ENCODE data around the gene PRPSAP1.
"Not testable (repeated sequence)": the region's sequence is repeated elsewhere in the genome, so short reads cannot be mapped to it uniquely, and the experiment has no call there.

The PRPSAP1 gene

DNA sequence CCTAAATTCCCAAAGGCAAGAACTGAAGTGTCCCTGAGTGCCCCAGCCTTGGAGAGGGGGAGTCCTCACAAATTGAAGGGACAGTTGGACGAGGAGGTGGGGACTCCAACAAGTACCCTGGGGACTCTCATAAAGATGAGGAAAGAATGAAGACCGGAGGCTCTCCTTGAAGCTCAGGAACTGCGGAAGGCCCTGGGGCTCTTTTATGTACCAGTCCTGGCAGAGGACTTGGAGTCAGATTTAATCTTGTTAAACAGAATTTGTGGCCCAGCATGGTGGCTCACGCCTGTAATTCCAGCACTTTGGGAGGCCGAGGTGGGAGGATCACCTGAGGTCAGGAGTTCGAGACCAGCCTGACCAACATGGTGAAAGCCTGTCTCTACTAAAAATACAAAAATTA is 6.1 kb upstream of the PRPSAP1 start:
- not testable (repeated sequence) for DNase-seq (ENCODE audit: low read depth)

DNA sequence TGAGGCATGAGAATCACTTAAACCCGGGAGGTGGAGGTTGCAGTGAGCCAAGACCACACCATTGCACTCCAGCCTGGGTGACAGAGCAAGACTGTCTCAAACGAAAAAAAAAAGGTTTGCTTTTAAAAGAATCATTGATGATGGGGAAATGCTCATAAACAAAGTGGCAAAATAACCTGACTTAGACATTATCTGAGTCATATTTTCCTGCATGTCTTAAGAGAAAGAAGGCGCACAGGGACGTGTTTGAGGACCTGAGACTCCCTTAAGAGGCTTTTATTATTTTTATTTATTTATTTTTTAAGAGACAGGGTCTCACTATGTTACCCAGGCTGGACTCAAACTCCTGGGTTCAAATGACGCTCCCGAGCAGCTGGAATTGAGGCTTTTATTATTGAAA is 5.7 kb upstream of the PRPSAP1 start:
- no peak for DNase-seq (ENCODE audit: low read depth)

DNA sequence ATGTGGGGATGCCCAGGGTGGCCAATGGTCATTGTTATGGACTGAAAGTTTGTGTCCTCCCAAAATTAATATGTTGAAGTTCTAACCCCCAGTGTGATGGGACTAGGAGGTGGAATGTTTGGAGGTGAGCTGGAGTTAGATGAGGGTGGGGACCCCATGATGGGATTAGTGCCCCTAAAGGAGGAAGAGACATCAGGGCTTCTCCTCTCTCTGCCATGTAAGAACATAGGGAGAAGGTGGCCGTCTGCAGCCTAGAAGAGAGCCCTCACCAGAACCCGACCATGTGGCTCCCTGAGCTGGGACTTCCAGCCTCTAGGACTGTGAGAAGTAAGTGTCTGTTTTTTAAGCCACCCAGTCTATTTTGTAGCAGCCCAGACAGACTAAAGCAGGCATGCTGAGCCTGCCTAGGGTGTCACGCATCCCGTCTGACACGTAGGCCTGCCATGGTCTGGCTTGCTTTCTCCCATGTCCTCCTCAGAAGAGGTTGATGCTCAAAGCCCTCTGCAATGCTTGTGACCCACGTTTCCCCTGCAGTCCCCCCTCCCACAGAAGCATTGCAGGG is 4.0 kb upstream of the PRPSAP1 start:
- DNase-seq (ENCODE audit: low read depth) = no peak

DNA sequence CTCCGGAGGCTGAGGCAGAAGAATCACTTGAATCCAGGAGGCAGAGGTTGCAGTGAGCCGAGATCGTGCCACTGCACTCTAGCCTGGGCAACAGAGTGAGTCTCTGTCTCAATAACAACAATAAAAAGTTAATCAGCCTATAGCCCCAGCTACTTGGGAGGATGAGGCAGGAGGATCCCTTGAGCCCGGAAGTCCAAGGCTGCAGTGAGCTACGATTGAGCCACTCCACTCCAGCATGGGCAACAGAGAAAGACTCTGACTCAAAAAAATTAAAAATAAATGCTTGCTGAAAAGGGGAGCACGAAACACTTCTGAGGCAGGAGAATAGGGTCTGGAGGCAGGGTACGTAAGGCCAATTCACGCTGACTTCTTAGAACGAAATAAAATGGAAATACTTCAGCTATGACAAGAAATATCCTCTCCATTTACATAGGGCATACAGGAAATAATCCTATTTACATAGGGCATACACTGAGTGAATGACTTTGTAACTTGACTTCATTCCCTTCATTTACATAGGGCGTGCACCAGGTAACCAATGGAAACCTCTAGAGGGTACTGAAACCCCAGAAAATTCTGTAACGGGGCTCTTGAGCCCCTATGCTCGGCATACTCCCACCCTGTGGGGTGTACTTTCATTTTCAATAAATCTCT is 3.2 kb upstream of the PRPSAP1 start:
- no peak for DNase-seq (ENCODE audit: low read depth)

DNA sequence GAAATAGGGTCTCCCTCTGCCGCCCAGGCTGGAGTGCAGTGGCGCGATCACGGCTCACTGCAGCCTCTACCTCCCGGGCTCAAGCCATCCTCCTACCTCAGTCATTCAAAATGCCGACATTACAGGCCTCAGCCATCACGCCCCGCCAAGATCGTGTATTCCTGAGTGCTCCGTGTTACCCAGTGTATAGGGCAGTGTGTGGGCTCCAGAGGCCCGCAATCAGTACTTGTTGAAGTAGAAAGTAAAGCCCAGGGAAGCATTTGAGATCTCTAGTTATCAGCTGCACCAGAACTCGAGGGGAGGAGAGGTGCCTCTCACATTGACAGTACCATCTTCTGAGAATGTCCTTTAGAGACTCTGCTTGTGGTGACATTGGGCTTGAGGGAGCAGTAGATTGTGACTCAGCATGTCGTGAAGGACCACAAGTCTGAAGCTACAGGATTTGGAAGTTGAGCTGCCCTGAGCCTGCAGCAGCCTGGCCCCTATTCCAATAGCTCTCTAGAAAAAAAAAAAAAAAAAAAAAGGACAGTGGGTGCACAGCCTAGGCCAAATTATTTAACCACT is 1.1 kb upstream of the PRPSAP1 start:
- DNase-seq (ENCODE audit: low read depth) = no peak

DNA sequence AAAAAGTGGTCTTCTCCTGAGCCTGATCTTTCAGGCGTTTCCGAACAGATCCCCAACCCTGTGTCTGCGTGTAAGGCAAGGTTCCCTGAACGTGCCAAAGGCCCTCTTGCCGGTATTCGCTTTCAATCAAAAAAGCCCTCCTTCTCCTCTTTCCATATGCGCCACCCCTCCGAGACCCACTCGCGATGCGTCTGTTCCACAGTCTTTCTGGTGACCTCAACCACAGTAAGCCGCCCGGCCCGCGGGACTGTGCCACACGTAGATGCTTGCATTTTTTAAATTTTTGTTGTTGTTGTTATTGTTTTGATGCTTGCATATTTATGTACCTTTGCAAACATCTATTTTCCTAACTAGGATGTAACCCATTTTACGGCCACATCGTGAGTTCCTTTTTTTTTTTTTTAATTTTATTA is 607 bp upstream of the PRPSAP1 start:
- DNase-seq (ENCODE audit: low read depth) = no peak

DNA sequence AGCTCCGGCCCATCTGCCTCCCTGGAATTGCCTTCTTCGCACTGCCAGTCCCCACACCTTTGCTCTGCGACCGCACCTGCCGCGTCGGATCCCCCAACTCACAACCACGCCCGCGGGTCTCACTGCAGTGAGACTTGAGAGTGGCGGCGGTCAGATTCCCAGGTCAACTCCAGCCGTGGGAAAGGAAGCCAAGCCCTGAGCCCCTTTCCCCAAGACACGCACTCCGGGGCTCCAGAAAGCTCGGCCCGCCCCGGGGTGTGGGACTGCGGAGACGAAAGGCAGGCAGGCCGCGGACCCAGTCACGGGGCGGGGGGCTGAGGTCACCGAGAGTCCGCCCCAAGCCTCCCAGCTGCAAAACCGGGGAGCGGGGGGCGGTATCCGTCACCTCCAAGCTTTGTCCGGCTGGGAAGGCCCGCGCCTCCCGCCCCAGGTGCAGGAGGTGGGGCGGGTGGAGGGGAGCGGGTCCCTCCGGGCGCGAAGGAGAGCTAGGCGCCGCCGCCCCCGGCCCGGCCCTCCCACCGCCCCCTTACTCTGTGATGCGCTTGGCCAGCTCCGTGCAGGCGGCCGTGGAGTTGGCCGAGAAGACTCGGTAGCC is 615 bp downstream of the PRPSAP1 start:
- no peak for DNase-seq (ENCODE audit: low read depth)

DNA sequence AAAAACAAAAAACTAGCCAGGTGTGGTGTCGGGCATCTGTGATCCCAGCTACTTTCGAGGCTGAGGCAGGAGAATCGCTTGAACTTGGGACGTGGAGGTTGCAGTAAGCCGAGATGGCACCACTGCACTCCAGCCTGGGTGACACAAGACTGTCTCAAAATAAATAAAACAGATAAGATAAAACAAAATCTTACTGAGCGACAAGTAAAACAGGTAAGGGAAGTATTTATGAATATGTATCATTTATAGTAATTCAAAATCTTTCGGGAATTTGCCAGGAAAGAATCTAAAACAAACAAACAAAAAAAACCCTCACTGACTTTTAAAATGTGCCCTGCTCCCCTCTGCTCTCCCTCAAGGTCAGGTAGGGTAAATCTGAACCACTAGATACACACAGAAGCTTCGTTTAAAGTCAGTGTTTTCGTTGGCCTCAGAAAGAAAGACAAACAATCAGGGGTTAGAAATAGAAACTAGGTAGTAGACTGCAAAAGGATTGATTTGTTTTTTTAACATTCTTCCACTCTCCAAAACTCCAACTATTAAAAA is 2.1 kb downstream of the PRPSAP1 start:
- no peak for DNase-seq (ENCODE audit: low read depth)

DNA sequence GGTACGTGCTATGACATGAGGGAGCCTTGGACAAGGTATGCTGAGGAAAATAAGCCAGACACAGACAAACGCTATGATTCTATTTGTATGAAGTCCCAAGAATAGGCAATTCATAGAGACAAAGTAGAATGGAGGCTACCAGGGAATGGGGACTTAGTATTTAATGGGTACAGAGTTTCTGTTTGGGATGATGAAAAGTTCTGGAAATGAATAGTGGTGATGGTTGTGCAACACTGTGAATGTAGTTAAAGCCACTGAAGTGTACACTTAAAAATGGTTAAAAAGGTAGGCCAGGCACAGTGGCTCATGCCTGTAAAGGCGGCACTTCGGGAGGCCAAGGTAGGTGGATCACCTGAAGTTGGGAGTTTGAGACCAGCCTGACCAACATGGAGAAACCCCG is 3.3 kb downstream of the PRPSAP1 start:
- DNase-seq (ENCODE audit: low read depth) = no peak

DNA sequence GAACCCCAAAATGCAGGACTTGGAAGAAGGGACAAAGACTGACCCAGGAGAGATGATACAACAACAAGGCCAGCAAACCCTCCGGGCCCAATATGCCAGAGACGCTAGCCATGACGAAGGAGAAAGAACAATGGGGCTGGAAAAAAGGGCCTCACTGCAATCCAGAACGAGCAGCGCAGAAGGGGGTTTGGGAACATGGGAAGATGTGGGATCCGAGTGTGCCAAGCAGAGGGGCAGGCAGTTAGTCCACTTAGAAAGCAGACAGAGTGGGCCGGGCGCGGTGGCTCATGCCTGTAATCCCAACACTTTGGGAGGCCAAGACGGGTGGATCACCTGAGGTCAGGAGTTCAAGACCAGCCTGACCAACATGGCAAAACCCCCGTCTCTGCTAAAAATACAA is 6.8 kb downstream of the PRPSAP1 start:
- not testable (repeated sequence) for DNase-seq (ENCODE audit: low read depth)

DNA sequence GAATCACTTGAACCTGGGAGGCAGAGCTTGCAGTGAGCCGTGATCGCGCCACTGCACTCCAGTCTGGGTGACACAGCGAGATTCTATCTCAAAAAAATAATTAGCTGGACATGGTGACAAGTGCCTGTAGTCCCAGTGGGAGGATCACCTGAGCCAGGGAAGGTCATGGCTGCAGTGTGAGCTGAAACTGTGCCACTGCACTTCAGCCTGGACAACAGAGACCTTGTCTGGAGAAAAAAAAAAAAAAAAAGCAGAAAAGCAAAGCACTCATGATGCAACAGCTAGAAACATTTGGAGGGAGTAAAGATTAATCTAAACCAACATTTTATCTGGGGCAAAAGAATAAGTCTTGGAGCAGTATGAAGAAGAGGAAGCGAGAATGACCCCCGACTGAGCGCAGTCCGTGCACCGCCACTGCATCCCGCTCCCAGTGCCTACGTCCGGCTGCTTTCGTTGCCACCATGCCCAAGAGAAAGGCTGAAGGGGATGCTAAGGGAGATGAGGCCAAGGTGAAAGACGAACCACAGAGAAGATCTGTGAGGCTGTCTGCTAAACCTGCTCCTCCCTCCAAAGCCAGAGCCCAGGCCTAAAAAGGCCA is 8.2 kb downstream of the PRPSAP1 start:
- no peak for DNase-seq (ENCODE audit: low read depth)

DNA sequence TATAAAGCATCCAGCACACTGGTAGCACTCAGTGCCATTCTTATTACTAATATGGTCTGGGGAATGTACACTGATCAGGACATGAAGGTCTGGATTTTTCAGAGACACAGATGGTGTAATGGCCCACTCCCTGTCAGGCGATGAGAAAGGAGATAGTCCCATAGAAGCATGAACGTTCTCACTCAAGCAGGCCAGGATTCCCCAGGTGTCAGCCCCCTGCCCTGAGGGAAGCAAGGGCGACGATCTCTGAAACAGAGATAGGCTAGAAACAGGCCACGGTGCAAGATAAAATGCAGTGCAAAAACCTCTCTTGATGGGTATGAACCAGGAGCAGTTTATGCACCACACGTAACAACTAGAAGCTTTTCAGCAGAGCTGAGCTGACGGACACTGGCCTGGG is 10.6 kb downstream of the PRPSAP1 start:
- no peak for DNase-seq (ENCODE audit: low read depth)

DNA sequence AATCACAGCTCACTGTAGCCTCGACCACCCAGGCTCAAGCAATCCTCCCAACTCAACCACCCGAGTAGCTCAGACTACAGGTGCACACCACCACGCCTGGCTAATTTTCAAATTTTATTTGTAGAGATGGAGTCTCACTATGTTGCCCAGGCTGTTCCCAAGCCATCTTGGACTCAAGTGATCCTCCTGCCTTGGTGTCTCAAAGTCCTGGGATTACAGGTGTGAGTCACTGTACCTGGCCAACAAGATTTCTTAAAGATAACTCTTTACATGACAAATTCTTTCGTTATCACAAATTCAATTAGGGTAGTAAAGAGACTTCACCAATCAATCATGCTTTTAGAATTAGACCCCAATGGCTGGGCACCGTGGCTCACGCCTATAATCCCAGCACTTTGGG is 12.4 kb downstream of the PRPSAP1 start:
- no peak for DNase-seq (ENCODE audit: low read depth)

DNA sequence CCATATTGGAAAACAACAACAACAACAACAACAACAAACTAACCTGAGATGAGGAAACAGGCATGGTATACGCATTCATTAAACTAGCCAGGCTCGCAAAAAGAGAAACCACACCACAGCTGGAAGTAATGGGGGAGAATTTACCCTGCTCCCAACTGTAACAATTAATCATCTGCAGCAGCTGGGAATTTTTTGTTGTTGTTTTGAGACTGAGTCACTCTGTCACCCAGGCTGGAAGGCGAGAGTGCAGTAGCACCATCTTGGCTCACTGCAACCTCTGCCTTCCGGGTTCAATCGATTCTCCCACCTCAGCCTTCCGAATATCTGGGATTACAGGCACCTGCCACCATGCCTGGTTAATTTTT is 16.3 kb downstream of the PRPSAP1 start:
- no peak for DNase-seq (ENCODE audit: low read depth)

DNA sequence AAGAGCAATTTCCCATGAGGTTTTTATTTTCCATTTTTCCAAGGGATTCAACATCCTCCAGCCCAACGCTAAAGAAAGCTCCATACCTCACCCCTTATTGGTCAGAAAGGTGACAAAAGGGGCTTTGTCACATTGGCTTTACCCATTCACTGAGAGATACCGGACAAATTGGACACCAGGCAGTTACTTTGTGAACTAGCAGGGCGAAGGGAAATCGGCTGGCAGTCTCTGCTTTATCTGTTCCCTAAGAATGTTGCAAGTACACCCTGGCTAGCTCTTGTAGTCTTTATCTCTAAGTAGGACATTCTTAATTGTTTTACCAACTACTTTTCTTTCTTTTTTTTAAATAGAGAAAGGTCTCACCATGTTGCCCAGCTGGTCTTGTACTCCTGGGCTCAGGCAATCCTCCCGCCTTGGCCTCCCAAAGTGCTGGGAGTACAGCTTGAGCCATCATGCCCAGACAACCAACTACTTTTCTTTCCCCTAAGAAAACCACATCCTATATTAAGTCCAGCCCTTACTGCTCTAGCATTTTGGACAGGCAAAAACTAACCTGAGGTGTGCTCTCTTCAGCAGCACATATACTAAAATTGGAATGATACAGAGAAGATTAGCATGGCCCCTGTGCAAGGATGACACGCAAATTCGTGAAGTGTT is 16.8 kb downstream of the PRPSAP1 start:
- no peak for DNase-seq (ENCODE audit: low read depth)

DNA sequence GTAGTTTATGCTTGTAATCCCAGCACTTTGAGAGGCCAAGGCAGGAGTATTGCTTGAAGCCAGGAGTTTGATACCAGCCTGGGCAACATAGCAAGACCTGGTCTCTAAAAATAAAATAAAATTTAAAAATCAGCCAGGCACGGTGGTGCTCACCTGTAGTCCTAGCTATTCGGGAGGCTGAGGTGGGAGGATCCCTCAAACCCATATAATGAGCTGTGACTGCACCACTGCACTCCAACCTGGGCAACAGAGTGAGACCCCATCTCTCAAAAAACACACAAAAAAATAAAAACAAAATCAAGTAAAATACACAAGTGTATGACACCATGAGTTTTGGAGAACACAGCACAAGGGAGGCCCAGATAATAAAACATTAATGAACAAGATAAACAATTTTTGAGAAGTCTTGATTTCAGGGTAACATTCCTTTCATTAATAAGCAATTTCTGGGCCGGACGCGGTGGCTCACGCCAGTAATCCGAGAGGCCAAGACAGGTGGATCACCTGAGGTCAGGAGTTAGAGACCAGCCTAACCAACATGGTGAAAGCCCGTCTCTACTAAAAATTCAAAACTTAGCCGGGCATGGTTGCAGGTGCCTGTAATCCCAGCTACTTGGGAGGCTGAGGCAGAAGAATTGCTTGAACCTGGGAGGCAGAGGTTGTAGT is 17.9 kb downstream of the PRPSAP1 start:
- DNase-seq (ENCODE audit: low read depth) = no peak

DNA sequence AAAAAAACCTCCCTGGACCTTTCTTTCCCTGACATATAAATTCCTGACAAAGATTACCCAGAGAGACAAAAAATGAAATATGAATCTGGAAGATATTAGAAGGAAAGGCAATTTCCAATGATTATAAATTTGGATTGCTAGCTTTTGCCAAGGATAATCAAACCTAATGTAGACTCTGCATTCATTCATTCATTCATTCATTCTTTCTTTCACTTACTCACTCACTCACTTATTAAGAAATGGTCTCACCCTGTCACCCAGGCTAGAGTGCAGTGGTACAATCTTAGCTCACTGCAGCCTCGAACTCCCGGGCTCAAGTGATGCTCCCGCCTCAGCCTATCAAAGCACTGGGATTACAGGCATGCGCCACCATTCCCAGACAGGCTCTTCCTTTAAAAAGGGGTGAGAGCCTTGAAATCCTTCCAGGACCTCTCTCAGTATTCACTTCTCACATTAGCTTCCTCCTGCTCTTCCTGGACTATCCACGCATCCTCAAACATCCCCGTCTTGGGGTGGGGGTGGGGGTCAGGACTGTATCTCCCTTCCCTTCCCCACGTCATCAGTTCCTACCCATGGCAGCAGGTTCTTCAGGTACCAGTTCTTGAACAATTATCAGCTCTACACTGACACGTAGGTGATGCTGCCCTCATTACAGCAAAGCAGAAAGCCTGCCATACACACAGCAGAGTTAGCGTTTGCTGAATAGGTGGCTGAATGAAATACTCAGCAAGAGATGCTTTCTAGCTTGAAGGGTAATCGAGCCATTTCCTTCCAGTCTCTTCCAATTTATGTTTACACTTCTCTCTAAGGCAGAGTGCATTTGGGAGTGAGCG is 19.8 kb downstream of the PRPSAP1 start:
- DNase-seq (ENCODE audit: low read depth) = no peak

DNA sequence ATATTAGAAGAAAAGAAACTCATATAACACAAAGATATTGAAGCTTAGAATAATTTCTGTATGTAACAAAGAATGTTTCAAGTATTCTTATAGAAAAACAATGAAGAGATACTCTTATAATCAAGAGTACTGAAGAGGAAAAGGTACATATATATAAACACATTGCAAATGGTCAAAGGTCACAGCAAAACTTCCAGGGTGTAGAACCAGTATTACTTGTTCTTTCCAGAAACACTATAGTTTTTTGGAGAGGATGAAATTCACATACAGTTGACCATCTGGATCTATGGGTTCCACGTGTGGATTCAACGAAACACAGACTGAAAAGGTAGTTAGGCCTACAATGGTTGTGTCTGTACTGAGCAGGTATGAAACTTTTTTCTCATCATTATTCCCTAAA is 22.6 kb downstream of the PRPSAP1 start:
- DNase-seq (ENCODE audit: low read depth) = no peak

DNA sequence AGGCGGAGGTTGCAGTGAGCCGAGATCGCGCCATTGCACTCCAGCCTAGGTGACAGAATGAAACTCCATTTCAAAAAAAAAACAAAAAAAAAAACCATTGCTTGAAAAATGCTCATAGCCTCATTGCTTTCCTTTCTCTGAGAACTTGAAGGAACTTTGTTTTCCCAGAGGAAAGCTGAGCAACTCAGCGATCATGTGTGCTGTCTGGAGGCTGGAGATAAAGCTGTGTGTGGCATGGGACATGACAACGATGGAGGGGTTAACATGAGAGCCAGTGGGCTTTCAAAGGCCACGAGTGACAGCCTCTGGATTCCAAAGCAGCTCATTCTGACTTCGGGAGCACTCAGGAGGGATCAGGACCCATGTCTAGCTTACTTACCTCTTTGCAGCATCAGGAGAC is 24.1 kb downstream of the PRPSAP1 start:
- DNase-seq (ENCODE audit: low read depth) = no peak

DNA sequence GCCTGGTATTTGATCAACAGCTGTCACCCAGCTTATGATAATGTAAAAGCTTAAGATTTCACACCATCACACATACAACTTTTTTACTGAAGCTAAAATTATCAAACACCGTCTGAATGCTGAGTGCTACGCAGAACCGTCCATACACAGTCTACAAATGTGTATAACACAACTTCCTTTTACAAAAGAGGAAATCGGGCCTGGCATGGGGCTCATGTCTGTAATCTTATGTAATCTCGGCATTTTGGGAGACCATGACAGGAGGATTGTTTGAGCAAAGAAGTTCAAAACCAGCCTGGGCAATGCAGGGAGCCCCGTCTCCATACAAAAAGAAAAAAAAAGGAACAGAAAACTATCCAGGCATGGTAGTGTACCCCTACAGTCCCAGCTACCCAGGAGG is 26.0 kb downstream of the PRPSAP1 start:
- DNase-seq (ENCODE audit: low read depth) = no peak

DNA sequence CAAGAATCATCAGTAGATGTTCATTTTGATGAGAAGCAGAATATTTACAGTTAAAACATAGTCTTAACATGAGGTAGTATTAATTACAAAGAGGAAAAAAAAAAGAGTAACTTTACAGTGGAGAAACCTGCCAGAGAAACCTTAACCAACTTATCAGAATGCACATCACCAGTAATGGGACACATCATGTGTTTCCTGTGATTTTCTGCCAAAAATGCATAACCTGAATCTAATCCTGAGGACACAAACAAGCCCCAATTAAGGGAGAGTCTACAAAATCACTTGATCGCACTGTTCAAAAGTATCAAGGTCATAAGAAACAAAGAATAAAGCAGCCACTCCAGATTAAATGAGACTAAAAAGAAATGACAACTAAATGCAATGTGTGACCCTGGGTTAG is 27.4 kb downstream of the PRPSAP1 start:
- no peak for DNase-seq (ENCODE audit: low read depth)

Measured in stimulated activated CD4-positive, alpha-beta T cell treated with anti-CD3 and anti-CD28 coated beads, Interleukin-2, amount 100 ng/mL, for 4 hours (primary cell).